H1 (cell line): ENCODE data around the gene RHOT1.

ENCODE experiments used
- BRCA1 ChIP-seq: IDR thresholded peaks from 2 replicates; pipeline ENCODE4 v1.6.1; 2012; ENCODE audit warnings: low read depth, low read length, improper control_type of control experiment
- CTCF ChIP-seq, 3 experiments: IDR thresholded peaks; 1 replicate in 2 of 3; 2 replicates in 1 of 3; pipeline versions ENCODE4 v1.5.1 to v1.6.1; 2011; ENCODE audit warnings: low read length in 3 of 3, mild to moderate bottlenecking in 3 of 3, inconsistent platforms in 2 of 3, low read depth in 1 of 3, moderate library complexity in 1 of 3; ENCODE audit not compliant: insufficient read depth in 1 of 3; ENCODE audit errors: control extremely low read depth in 1 of 3
- EGR1 ChIP-seq: IDR thresholded peaks from 2 replicates; pipeline ENCODE4 v1.6.1; 2011; ENCODE audit warnings: low read depth, low read length, borderline replicate concordance
- EZH2 ChIP-seq: fragments of 200-600 bp; sonication (generic); IDR thresholded peaks from 2 replicates; pipeline ENCODE4 v1.7.1; 2012; ENCODE audit warnings: low read depth, mild to moderate bottlenecking, moderate library complexity, low read length, inconsistent platforms; ENCODE audit not compliant: severe bottlenecking
- GABPA ChIP-seq: IDR thresholded peaks from 2 replicates; pipeline ENCODE4 v1.6.1; 2011; ENCODE audit warnings: mild to moderate bottlenecking, low read length, moderate library complexity, borderline replicate concordance; ENCODE audit not compliant: insufficient read depth
- POLR2AphosphoS5 ChIP-seq: IDR thresholded peaks from 2 replicates; pipeline ENCODE4 v1.6.1; 2011; ENCODE audit warnings: low read depth, low read length
- RBBP5 ChIP-seq: IDR thresholded peaks from 2 replicates; pipeline ENCODE4 v1.7.1; 2012; ENCODE audit warnings: low read depth, mild to moderate bottlenecking, inconsistent platforms, low read length, moderate library complexity, borderline replicate concordance

DNA sequence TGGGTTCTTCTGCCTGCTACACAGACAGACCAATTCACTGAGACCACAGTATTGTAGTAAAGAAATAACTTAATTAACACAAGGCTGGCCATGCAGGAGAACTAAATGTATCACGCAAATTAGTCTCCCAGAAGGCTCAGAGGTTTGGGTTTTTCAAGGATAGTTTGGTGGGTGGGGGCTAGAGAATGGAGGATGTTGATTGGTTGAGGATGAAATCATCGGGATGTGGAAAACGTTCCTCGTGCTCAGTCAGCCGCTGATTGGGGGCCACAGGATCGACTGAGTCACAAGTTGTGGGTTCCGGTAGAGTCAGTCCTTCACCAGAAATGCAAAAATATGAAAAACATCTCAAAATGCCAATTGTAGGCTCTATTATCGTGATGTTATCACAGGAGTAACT is 18.7 kb downstream of the RHOT1 start:
- TF ChIP-seq CTCF (IDR thresholded peaks at IDR 0.05; ENCODE audit: control extremely low read depth in 1 of 3, insufficient read depth in 1 of 3, low read depth in 1 of 3, low read length in 3 of 3) = no peak
- TF ChIP-seq EZH2 = no peak
- no peak for TF ChIP-seq EGR1
- TF ChIP-seq POLR2AphosphoS5 = no peak
- TF ChIP-seq GABPA = no peak
- TF ChIP-seq BRCA1 = no peak
- TF ChIP-seq RBBP5 = no peak
